Endothelial cell (in vitro differentiated cells): Measurements from ENCODE around the gene PRDX1. TPM values are rescaled to one million over a fixed set of nuclear protein-coding genes. Genes with fewer than 3 reads are reported as not detected.
"Not testable (repeated sequence)": the region's sequence is repeated elsewhere in the genome, so short reads cannot be mapped to it uniquely, and the experiment has no call there.

Experiments used
- DNase-seq: peaks from one replicate; pipeline ENCODE4 v3.0.0; 2021; ENCODE audit warnings: low spot score
- H3K27ac Mint-ChIP-seq: one replicate; pipeline ENCODE4 v1.8.0; 2021; ENCODE audit warnings: mixed read lengths, inconsistent platforms; ENCODE audit not compliant: unreplicated experiment
- H3K27me3 Mint-ChIP-seq: one replicate; pipeline ENCODE4 v1.8.0; 2021; ENCODE audit warnings: mild to moderate bottlenecking, moderate library complexity, mixed read lengths, inconsistent platforms; ENCODE audit not compliant: unreplicated experiment
- H3K36me3 Mint-ChIP-seq: one replicate; pipeline ENCODE4 v1.8.0; 2021; ENCODE audit warnings: mild to moderate bottlenecking, low read depth, mixed read lengths, inconsistent platforms; ENCODE audit not compliant: unreplicated experiment
- H3K4me1 Mint-ChIP-seq: one replicate; pipeline ENCODE4 v1.8.0; 2021; ENCODE audit warnings: mild to moderate bottlenecking, mixed read lengths, inconsistent platforms; ENCODE audit not compliant: unreplicated experiment
- H3K4me3 Mint-ChIP-seq: one replicate; pipeline ENCODE4 v1.8.0; 2021; ENCODE audit warnings: mild to moderate bottlenecking, mixed read lengths, inconsistent platforms; ENCODE audit not compliant: unreplicated experiment
- H3K9me3 Mint-ChIP-seq: one replicate; pipeline ENCODE4 v1.8.0; 2021; ENCODE audit warnings: mixed read lengths, inconsistent platforms; ENCODE audit not compliant: unreplicated experiment
- total RNA-seq: library from RNA; stranded (reverse); fragmentation: NEBNext Ultra II Directional; extraction: Animal tissue kit (Norgen Biotek cat#: 25700); gene quantifications from one replicate; pipeline ENCODE4 v1.2.1, GENCODE V29; 2021; ENCODE audit not compliant: unreplicated experiment
- TF ChIP-seq, protein P1 (sequence below): fragments of 200-600 bp; sonication (generic); IDR thresholded peaks from one replicate; pipeline ENCODE4 v1.5.0; 2021; ENCODE audit warnings: antibody characterized with exemption; ENCODE audit not compliant: unreplicated experiment

The PRDX1 gene
- total RNA-seq, 1 donor from 2014 or later: 325 TPM

GRCh38 chr1:45526135-45526644 is 4.5 kb upstream of the PRDX1 start:
- Mint-ChIP-seq H3K36me3 (peaks cover 4% of the 10 kb centered on the region), H3K27me3 (peaks cover 6% of the 10 kb centered on the region), H3K9me3 (no peaks in the 10 kb centered on the region), H3K4me1 (peaks cover 7% of the 10 kb centered on the region), H3K27ac (no peak overlapping the region), H3K4me3 (no peak overlapping the region)
- DNase-seq: no peak
- TF ChIP-seq, protein P1, sequence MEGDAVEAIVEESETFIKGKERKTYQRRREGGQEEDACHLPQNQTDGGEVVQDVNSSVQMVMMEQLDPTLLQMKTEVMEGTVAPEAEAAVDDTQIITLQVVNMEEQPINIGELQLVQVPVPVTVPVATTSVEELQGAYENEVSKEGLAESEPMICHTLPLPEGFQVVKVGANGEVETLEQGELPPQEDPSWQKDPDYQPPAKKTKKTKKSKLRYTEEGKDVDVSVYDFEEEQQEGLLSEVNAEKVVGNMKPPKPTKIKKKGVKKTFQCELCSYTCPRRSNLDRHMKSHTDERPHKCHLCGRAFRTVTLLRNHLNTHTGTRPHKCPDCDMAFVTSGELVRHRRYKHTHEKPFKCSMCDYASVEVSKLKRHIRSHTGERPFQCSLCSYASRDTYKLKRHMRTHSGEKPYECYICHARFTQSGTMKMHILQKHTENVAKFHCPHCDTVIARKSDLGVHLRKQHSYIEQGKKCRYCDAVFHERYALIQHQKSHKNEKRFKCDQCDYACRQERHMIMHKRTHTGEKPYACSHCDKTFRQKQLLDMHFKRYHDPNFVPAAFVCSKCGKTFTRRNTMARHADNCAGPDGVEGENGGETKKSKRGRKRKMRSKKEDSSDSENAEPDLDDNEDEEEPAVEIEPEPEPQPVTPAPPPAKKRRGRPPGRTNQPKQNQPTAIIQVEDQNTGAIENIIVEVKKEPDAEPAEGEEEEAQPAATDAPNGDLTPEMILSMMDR: no peak

DNA sequence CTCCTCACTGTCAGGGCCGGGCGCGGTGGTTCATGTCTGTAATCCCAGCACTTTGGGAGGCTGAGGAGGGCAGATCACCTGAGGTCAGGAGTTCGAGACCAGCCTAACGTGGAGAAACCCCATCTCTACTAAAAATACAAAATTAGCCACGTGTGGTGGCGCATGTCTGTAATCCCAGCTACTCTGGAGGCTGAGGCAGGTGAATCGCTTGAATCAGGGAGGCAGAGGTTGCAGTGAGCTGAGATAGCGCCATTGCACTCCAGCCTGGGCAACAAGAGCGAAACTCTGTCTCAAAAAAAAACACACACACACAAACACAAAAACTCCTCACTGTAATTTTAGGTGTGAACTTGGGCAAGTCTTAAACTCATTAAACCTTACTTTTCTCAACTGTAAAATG is 2.3 kb upstream of the PRDX1 start:
- H3K9me3 Mint-ChIP-seq, H3K27ac Mint-ChIP-seq, H3K36me3 Mint-ChIP-seq, H3K27me3 Mint-ChIP-seq, H3K4me3 Mint-ChIP-seq, DNase-seq: not testable (repeated sequence)
- peaks cover 12% of the 10 kb centered on the region for H3K4me1 Mint-ChIP-seq

GRCh38 chr1:45523516-45523915 is 1.8 kb upstream of the PRDX1 start:
- not testable (repeated sequence) for H3K27ac Mint-ChIP-seq, H3K27me3 Mint-ChIP-seq, DNase-seq, H3K4me3 Mint-ChIP-seq, H3K36me3 Mint-ChIP-seq, H3K9me3 Mint-ChIP-seq
- H3K4me1 Mint-ChIP-seq: peaks cover 16% of the 10 kb centered on the region

- Mint-ChIP-seq H3K9me3 (no peaks in the 10 kb centered on the region), H3K4me1 (peaks cover 16% of the 10 kb centered on the region)
These were observed 830 bp upstream of the PRDX1 start for GRCh38 chr1:45522324-45523104.

DNA sequence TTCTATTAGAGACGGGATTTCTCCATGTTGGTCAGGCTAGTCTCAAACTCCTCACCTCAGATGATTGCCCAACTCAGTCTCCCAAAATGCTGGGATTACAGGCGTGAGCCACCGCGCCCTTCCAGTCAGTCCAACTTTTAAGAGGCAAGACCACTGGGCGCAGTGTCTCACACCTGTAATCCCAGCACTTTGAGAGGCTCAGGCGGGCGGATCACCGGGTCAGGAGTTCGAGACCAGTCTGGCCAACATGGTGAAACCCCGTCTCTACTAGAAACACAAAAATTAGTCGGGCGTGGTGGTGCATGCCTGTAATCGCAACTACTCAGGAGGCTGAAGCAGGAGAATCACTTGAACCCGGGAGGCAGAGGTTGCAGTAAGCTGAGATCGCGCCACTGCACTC is 1.9 kb downstream of the PRDX1 start:
- DNase-seq, H3K27ac Mint-ChIP-seq: not testable (repeated sequence)
- H3K4me3 Mint-ChIP-seq: peak overlapping the region; percentile 85

More at GRCh38 chr1:45522324-45523104, 830 bp upstream of the PRDX1 start:
- Mint-ChIP-seq H3K27me3 (peaks cover 5% of the 10 kb centered on the region), H3K36me3 (peaks cover 4% of the 10 kb centered on the region), H3K4me3 (peak overlapping the region; percentile 95), H3K27ac (peak overlapping the region; percentile 93)
- no peak for DNase-seq
- TF ChIP-seq, protein P1: no peak

DNA sequence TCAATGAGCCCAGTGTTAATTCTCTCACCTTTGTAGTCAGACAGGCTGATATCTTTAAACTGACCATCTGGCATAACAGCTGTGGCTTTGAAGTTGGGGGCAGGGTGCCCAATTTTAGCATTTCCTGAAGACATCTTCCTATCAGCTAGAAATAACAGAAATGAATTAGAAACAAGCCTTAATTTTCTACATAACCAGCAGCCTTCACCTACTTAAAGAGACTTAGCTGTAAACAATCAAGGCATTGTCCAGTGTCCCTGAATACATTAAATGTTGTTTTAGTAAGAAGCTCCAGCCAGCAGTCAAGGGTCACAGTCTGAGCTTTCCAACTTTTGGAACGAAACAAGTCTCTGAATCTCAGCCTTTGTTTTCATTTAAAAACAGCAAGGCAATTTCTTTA is 2.8 kb downstream of the PRDX1 start:
- H3K27me3 Mint-ChIP-seq: peaks cover 5% of the 10 kb centered on the region
- no peak overlapping the region for H3K4me3 Mint-ChIP-seq
- no peaks in the 10 kb centered on the region for H3K9me3 Mint-ChIP-seq
- peaks cover 16% of the 10 kb centered on the region for H3K4me1 Mint-ChIP-seq
- H3K36me3 Mint-ChIP-seq: peaks cover 32% of the 10 kb centered on the region
- no peak overlapping the region for H3K27ac Mint-ChIP-seq
- TF ChIP-seq, protein P1: no peak
- DNase-seq: no peak

More for the DNA sequence above, 1.9 kb downstream of the PRDX1 start:
- H3K27me3 Mint-ChIP-seq, H3K9me3 Mint-ChIP-seq: not testable (repeated sequence)
- peaks cover 23% of the 10 kb centered on the region for H3K36me3 Mint-ChIP-seq
- H3K4me1 Mint-ChIP-seq: peaks cover 16% of the 10 kb centered on the region

GRCh38 chr1:45518366-45518765 is 3.3 kb downstream of the PRDX1 start:
- not testable (repeated sequence) for H3K27ac Mint-ChIP-seq, H3K4me3 Mint-ChIP-seq, H3K27me3 Mint-ChIP-seq, H3K9me3 Mint-ChIP-seq, DNase-seq
- Mint-ChIP-seq H3K4me1 (peaks cover 16% of the 10 kb centered on the region), H3K36me3 (peaks cover 33% of the 10 kb centered on the region)
